ENCODE results near the gene ABHD6. TPM values are rescaled to one million over a fixed set of nuclear protein-coding genes. Genes with fewer than 3 reads are reported as not detected.

The ABHD6 gene
- total and polyA plus RNA-seq, 8 donors, result 4.3 to 22.8 (median 8.0) TPM

- Histone ChIP-seq H3K36me3 (peaks cover 9 to 18% (median 15%) of the 10 kb centered on the region in 4 donors), H3K4me1 (peaks cover 19 to 44% (median 31%) of the 10 kb centered on the region in 4 donors), H3K27me3 (peaks cover 0 to 7% (median 0%) of the 10 kb centered on the region in 3 donors), H3K4me3 (peak within 1 kb of the TSS; percentile 60 to 89 (median 82)), H3K27ac (peak within 1 kb of the TSS; percentile 95 to 97 (median 96)), H3K9me3 (no peaks in the 10 kb centered on the region)
- DNase-seq, result peak; percentile 99
- TF ChIP-seq, protein P1, sequence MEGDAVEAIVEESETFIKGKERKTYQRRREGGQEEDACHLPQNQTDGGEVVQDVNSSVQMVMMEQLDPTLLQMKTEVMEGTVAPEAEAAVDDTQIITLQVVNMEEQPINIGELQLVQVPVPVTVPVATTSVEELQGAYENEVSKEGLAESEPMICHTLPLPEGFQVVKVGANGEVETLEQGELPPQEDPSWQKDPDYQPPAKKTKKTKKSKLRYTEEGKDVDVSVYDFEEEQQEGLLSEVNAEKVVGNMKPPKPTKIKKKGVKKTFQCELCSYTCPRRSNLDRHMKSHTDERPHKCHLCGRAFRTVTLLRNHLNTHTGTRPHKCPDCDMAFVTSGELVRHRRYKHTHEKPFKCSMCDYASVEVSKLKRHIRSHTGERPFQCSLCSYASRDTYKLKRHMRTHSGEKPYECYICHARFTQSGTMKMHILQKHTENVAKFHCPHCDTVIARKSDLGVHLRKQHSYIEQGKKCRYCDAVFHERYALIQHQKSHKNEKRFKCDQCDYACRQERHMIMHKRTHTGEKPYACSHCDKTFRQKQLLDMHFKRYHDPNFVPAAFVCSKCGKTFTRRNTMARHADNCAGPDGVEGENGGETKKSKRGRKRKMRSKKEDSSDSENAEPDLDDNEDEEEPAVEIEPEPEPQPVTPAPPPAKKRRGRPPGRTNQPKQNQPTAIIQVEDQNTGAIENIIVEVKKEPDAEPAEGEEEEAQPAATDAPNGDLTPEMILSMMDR (IDR thresholded peaks at IDR 0.05), result peak in 5 of 7 experiments; percentile 92 to 98 (median 97)
- TF ChIP-seq POLR2A (IDR thresholded peaks at IDR 0.05) (peak in 1 of 4 donors; percentile 32), EP300 (IDR thresholded peaks at IDR 0.05) (no peak), POLR2AphosphoS5 (IDR thresholded peaks at IDR 0.05) (peak; percentile 78 to 92 (median 91))
- 4 to 6% (median 5%) methylated on average over 48 to 71 of the region's 71 CpGs for WGBS, 5 donors
- intact Hi-C loops (cut with DNase I; ENCODE audit: low total_unique reads), result no loop called here
Measured at GRCh38 chr3:58305882-58306711, 68.5 kb downstream of the ABHD6 start, which contains the start of the genes HTD2 and RPP14. Gene HTD2 (plus strand): TSS chr3:58306520. CDS start chr3:58317614, 11,094 bp downstream. Gene RPP14 (plus strand): TSS chr3:58306245. CDS start chr3:58310330, 4,085 bp downstream.

- TF ChIP-seq, protein P1 (IDR thresholded peaks at IDR 0.05), result peak in 4 of 7 experiments; percentile 18 to 39 (median 22)
- TF ChIP-seq POLR2AphosphoS5 (IDR thresholded peaks at IDR 0.05) (no peak), EP300 (IDR thresholded peaks at IDR 0.05) (no peak)
- Histone ChIP-seq H3K36me3 (peaks cover 24 to 34% (median 31%) of the 10 kb centered on the region in 4 donors), H3K27me3 (peaks cover 0 to 4% (median 0%) of the 10 kb centered on the region in 3 donors), H3K27ac (peak overlapping the region; percentile 95 to 97 (median 96)), H3K4me3 (peak overlapping the region; percentile 60 to 89 (median 82)), H3K9me3 (no peaks in the 10 kb centered on the region), H3K4me1 (peaks cover 19 to 44% (median 31%) of the 10 kb centered on the region in 4 donors)
- intact Hi-C loops (cut with DNase I; ENCODE audit: low total_unique reads), result no loop called here
- 23 to 27% (median 24%) methylated on average over 10 of the region's 10 CpGs for WGBS, 5 donors
- peak; percentile 47 to 84 for DNase-seq
Measured at GRCh38 chr3:58307639-58308215, 70.1 kb downstream of the ABHD6 start.

DNA sequence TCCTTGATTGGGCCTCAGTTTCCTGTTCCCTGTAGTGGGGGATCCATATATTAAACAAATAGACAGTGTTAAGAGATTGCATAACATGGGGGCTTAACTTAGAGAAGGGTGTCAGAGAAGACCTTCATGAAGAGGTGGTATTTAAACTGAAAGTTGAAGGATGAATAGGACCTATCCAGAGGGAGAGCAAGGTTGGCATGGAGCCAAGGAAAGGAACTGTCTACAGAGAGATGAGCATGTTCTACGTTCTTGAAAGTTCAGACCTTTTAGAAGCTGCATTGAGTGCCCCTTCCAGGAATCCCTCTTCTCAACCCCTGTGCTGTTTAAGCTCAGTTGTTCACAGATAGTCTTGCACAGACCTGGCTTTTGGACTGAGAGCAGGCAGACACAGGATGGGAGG, 71.1 kb downstream of the ABHD6 start:
- DNase-seq, result no peak
- 6 to 24% (median 18%) methylated on average over 1 of the region's 1 CpG for WGBS, 5 donors
- Histone ChIP-seq H3K36me3 (peaks cover 30 to 44% (median 41%) of the 10 kb centered on the region in 4 donors), H3K9me3 (no peaks in the 10 kb centered on the region), H3K27ac (peak overlapping the region in 2 of 5 donors; percentile 95 to 97), H3K27me3 (no peaks in the 10 kb centered on the region), H3K4me1 (peaks cover 19 to 44% (median 31%) of the 10 kb centered on the region in 4 donors), H3K4me3 (peak overlapping the region in 2 of 4 donors; percentile 81 to 89)
- intact Hi-C loops (cut with DNase I; ENCODE audit: low total_unique reads), result no loop called here
- TF ChIP-seq, protein P1 (IDR thresholded peaks at IDR 0.05), result no peak
- TF ChIP-seq POLR2AphosphoS5 (IDR thresholded peaks at IDR 0.05), result no peak
- TF ChIP-seq EP300 (IDR thresholded peaks at IDR 0.05), result no peak
- no peak for TF ChIP-seq POLR2A (IDR thresholded peaks at IDR 0.05)

GRCh38 chr3:58317811-58318210, 80.2 kb downstream of the ABHD6 start:
- intact Hi-C loops (cut with DNase I; ENCODE audit: low total_unique reads), result no loop called here
- Histone ChIP-seq H3K36me3 (peaks cover 46 to 77% (median 70%) of the 10 kb centered on the region in 4 donors), H3K4me1 (peaks cover 0 to 9% (median 3%) of the 10 kb centered on the region in 4 donors), H3K4me3 (no peak overlapping the region), H3K9me3 (no peaks in the 10 kb centered on the region), H3K27me3 (no peaks in the 10 kb centered on the region), H3K27ac (no peak overlapping the region)
- no peak for DNase-seq
- no peak for TF ChIP-seq POLR2AphosphoS5 (IDR thresholded peaks at IDR 0.05)
- TF ChIP-seq, protein P1 (IDR thresholded peaks at IDR 0.05), result no peak
- no peak for TF ChIP-seq POLR2A (IDR thresholded peaks at IDR 0.05)
- no peak for TF ChIP-seq EP300 (IDR thresholded peaks at IDR 0.05)
- 69 to 87% (median 79%) methylated on average over 2 of the region's 2 CpGs for WGBS, 5 donors
